Cardiac muscle cell (in vitro differentiated cells and primary cell): Measurements from ENCODE around the gene MACC1. TPM values are rescaled to one million over a fixed set of nuclear protein-coding genes. Genes with fewer than 3 reads are reported as not detected.
A peak's percentile ranks its signal among the peaks of the same experiment; 100 is the strongest.

ENCODE experiments used
- DNase-seq, 2 donors: peaks; one replicate each; pipeline versions ENCODE4 v3.0.0 to v3.0.0-alpha.2; 2010 to 2017; ENCODE audit warnings: low read depth in 1 of 2, low spot score in 1 of 2
- H3K27ac ChIP-seq: fragments of 200-600 bp; sonication (generic); 2 replicates; pipeline ENCODE4 v1.5.1; 2016
- H3K27me3 ChIP-seq: fragments of 200-600 bp; sonication (generic); 2 replicates; pipeline ENCODE4 v1.6.0; 2016; ENCODE audit warnings: control low read depth
- H3K36me3 ChIP-seq: fragments of 200-600 bp; sonication (generic); 2 replicates; pipeline ENCODE4 v1.5.1; 2016; ENCODE audit warnings: control low read depth
- H3K4me1 ChIP-seq: fragments of 200-600 bp; sonication (generic); 2 replicates; pipeline ENCODE4 v1.8.1; 2017; ENCODE audit warnings: low read depth, mild to moderate bottlenecking, mixed run types
- H3K4me3 ChIP-seq: fragments of 200-600 bp; sonication (generic); 2 replicates; pipeline ENCODE4 v1.5.1; 2016; ENCODE audit warnings: mild to moderate bottlenecking
- H3K9me3 ChIP-seq: fragments of 200-600 bp; sonication (generic); 2 replicates; pipeline ENCODE4 v1.5.1; 2017; ENCODE audit warnings: low read depth, mild to moderate bottlenecking, control low read depth
- CTCF ChIP-seq: IDR thresholded peaks from 2 replicates; pipeline ENCODE4 v1.5.1; 2012; ENCODE audit warnings: low read depth, mild to moderate bottlenecking, low read length
- polyA plus RNA-seq: library from polyadenylated mRNA; unstranded; fragments of >200 nt; fragmentation: Nextera tagmentation; extraction: Ambion mirVana; gene quantifications from 2 replicates; pipeline ENCODE4 v1.2.1, GENCODE V29; 2016
- total RNA-seq: library from RNA; depleted of rRNA; stranded (reverse); fragments of >200 nt; gene quantifications from 2 replicates; pipeline ENCODE4 v1.2.3, GENCODE V29; 2016

Gene MACC1
- total and polyA plus RNA-seq, 2 experiments from 2014 or later: 0.06 TPM; not detected in 1

GRCh38 chr7:20201380-20201779 lies 15.8 kb downstream of the MACC1 start:
- H3K27me3 ChIP-seq: no peaks in the 10 kb centered on the region
- H3K9me3 ChIP-seq: no peaks in the 10 kb centered on the region
- H3K27ac ChIP-seq: no peak overlapping the region
- H3K4me1 ChIP-seq: peaks cover 2% of the 10 kb centered on the region
- no peak for DNase-seq
- H3K4me3 ChIP-seq: no peak overlapping the region
- no peak for TF ChIP-seq CTCF
- no peaks in the 10 kb centered on the region for H3K36me3 ChIP-seq

- Histone ChIP-seq H3K4me3 (no peak overlapping the region), H3K36me3 (no peaks in the 10 kb centered on the region), H3K4me1 (peaks cover 2% of the 10 kb centered on the region), H3K9me3 (no peaks in the 10 kb centered on the region), H3K27me3 (no peaks in the 10 kb centered on the region), H3K27ac (no peak overlapping the region)
- TF ChIP-seq CTCF: no peak
- DNase-seq: no peak
Measured at GRCh38 chr7:20200971-20201370, 16.2 kb downstream of the MACC1 start.

GRCh38 chr7:20200361-20200760 lies 16.8 kb downstream of the MACC1 start:
- no peaks in the 10 kb centered on the region for H3K36me3 ChIP-seq
- no peak overlapping the region for H3K27ac ChIP-seq

GRCh38 chr7:20199015-20199737 lies 18.0 kb downstream of the MACC1 start:
- Histone ChIP-seq H3K27ac (no peak overlapping the region), H3K36me3 (no peaks in the 10 kb centered on the region), H3K4me1 (peaks cover 2% of the 10 kb centered on the region), H3K27me3 (no peaks in the 10 kb centered on the region), H3K9me3 (no peaks in the 10 kb centered on the region), H3K4me3 (no peak overlapping the region)
- no peak for TF ChIP-seq CTCF
- peak; percentile 29 to 72 for DNase-seq

More at GRCh38 chr7:20200361-20200760, 16.8 kb downstream of the MACC1 start:
- DNase-seq: no peak
- H3K4me3 ChIP-seq: no peak overlapping the region
- no peaks in the 10 kb centered on the region for H3K9me3 ChIP-seq
- peaks cover 2% of the 10 kb centered on the region for H3K4me1 ChIP-seq
- H3K27me3 ChIP-seq: no peaks in the 10 kb centered on the region
- no peak for TF ChIP-seq CTCF

- Histone ChIP-seq H3K27ac (no peak overlapping the region), H3K4me1 (peaks cover 2% of the 10 kb centered on the region), H3K4me3 (no peak overlapping the region), H3K9me3 (no peaks in the 10 kb centered on the region), H3K36me3 (no peaks in the 10 kb centered on the region), H3K27me3 (no peaks in the 10 kb centered on the region)
- no peak for DNase-seq
- TF ChIP-seq CTCF: no peak
Measured at GRCh38 chr7:20198260-20198659, 18.9 kb downstream of the MACC1 start.
